ENCODE data around the gene TSC22D2.
"Not testable (repeated sequence)": the region's sequence is repeated elsewhere in the genome, so short reads cannot be mapped to it uniquely, and the experiment has no call there.

The TSC22D2 gene

GRCh38 chr3:150490277-150490986 lies 82.3 kb downstream of the TSC22D2 start:
- DNase-seq: no peak

- no peak for DNase-seq
These were observed 86.4 kb downstream of the TSC22D2 start for GRCh38 chr3:150494411-150494977.

GRCh38 chr3:150495149-150495548 lies 87.1 kb downstream of the TSC22D2 start:
- DNase-seq: no peak

GRCh38 chr3:150495563-150496168 lies 87.6 kb downstream of the TSC22D2 start:
- no peak for DNase-seq

GRCh38 chr3:150497956-150498355 lies 89.9 kb downstream of the TSC22D2 start:
- DNase-seq: no peak

- DNase-seq: not testable (repeated sequence)
These were observed 92.9 kb downstream of the TSC22D2 start for GRCh38 chr3:150500960-150501359.

GRCh38 chr3:150503402-150504099 lies 95.5 kb downstream of the TSC22D2 start:
- DNase-seq: no peak

- DNase-seq: no peak
These were observed 96.4 kb downstream of the TSC22D2 start for GRCh38 chr3:150504483-150504882.

- DNase-seq: no peak
These were observed 100.3 kb downstream of the TSC22D2 start for GRCh38 chr3:150508401-150508800.

GRCh38 chr3:150509780-150510179 lies 101.7 kb downstream of the TSC22D2 start:
- no peak for DNase-seq

- no peak for DNase-seq
These were observed 103.2 kb downstream of the TSC22D2 start for GRCh38 chr3:150511122-150511821.

GRCh38 chr3:150515210-150515609 lies 107.1 kb downstream of the TSC22D2 start:
- no peak for DNase-seq
